Ishikawa (cell line): ENCODE data around the gene RBFOX1.

Experiments
- CEBPB ChIP-seq: IDR thresholded peaks from 2 replicates; pipeline ENCODE4 v1.6.1; 2012
- CREB1 ChIP-seq: IDR thresholded peaks from 2 replicates; pipeline ENCODE4 v1.6.1; 2012; ENCODE audit warnings: low read depth
- EGR1 ChIP-seq: IDR thresholded peaks from 2 replicates; pipeline ENCODE4 v1.6.1; 2012
- EP300 ChIP-seq: IDR thresholded peaks from 2 replicates; pipeline ENCODE4 v1.6.1; 2012; ENCODE audit warnings: borderline replicate concordance
- FOXM1 ChIP-seq: IDR thresholded peaks from 2 replicates; pipeline ENCODE4 v1.6.1; 2012; ENCODE audit warnings: low read depth, borderline replicate concordance
- NFIC ChIP-seq: IDR thresholded peaks from 2 replicates; pipeline ENCODE4 v1.6.1; 2012
- RAD21 ChIP-seq: IDR thresholded peaks from 2 replicates; pipeline ENCODE4 v1.6.1; 2012; ENCODE audit warnings: low read depth
- TAF1 ChIP-seq: IDR thresholded peaks from 2 replicates; pipeline ENCODE4 v1.6.1; 2012; ENCODE audit warnings: low read depth, mild to moderate bottlenecking
- TCF12 ChIP-seq: IDR thresholded peaks from 2 replicates; pipeline ENCODE4 v1.6.1; 2012; ENCODE audit warnings: low read depth
- TEAD4 ChIP-seq: IDR thresholded peaks from 2 replicates; pipeline ENCODE4 v1.6.1; 2012
- YY1 ChIP-seq: IDR thresholded peaks from 2 replicates; pipeline ENCODE4 v1.6.1; 2012; ENCODE audit warnings: low read depth
- ZBTB7A ChIP-seq: IDR thresholded peaks from 2 replicates; pipeline ENCODE4 v1.6.1; 2012; ENCODE audit warnings: low read depth
- TF ChIP-seq, protein P1 (sequence below): IDR thresholded peaks from 2 replicates; pipeline ENCODE4 v1.6.1; 2012
- TF ChIP-seq, protein P2 (sequence below): IDR thresholded peaks from 2 replicates; pipeline ENCODE4 v1.6.1; 2012
- TF ChIP-seq, protein P3 (sequence below): IDR thresholded peaks from 2 replicates; pipeline ENCODE4 v1.6.1; 2012; ENCODE audit warnings: low read depth, mild to moderate bottlenecking

The RBFOX1 gene

DNA sequence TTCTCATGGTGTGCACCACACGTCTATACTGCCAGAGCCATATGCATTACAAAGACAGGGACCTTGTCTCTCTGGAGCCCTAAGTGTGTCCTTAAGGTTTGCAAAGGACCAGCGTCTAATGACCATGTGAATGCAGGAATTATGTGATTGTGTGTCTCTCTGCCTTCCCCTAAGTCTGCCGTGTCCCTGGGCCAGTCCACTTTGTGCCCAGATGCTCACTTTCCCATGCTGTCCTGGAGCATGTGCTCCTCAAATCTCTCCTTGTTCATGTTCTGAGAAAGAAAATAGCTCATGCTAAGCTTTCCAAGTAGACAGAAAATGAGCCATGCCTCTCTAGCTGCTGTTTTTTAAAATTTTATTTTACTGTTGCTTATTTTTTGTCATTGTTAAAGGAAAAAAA, 125.5 kb downstream of the RBFOX1 start:
- TF ChIP-seq, protein P1, sequence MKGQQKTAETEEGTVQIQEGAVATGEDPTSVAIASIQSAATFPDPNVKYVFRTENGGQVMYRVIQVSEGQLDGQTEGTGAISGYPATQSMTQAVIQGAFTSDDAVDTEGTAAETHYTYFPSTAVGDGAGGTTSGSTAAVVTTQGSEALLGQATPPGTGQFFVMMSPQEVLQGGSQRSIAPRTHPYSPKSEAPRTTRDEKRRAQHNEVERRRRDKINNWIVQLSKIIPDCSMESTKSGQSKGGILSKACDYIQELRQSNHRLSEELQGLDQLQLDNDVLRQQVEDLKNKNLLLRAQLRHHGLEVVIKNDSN: no peak
- TF ChIP-seq TEAD4 (no peak), EP300 (no peak), NFIC (no peak), RAD21 (no peak), CEBPB (no peak), EGR1 (no peak), ZBTB7A (no peak), FOXM1 (no peak)
- TF ChIP-seq, protein P2, sequence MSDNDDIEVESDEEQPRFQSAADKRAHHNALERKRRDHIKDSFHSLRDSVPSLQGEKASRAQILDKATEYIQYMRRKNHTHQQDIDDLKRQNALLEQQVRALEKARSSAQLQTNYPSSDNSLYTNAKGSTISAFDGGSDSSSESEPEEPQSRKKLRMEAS: no peak

DNA sequence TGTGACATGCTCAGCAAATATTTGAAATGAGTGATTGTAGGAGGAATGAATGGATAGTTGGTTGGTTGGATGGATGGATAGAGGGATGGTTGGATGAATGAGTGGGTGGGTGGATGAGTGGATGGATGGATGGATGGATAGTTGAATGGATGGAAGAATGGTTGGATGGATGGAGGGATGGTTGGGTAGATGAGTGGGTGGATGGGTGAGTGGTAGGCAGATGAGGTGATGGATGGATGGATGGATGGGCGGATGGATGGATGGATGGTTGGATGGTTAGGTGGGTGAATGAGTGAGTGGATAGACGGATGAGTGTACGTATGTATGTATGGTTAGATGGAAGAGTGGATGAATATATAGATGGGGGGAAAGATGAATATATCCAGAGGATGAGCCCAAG, 137.7 kb downstream of the RBFOX1 start:
- TF ChIP-seq EP300 (no peak), YY1 (no peak), TCF12 (no peak), ZBTB7A (no peak)
- TF ChIP-seq, protein P2: no peak

DNA sequence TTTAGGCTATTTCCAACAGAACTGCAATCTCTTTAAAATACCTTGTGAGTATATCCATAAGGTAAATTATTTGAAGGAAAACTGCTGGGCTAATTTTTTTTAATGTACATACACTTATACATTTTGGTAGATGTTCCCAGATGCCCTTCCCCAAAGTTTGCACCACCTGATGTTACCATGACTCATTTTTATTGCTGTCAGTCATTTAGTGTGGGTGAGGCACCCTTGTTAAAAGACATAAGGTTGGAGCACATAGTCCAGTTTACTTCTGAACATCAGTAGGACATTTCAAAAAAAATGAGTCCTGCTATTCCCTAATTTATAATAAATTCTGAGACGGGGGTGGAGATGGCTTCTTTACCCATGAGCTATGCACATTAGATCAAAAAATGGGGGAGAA, 138.6 kb downstream of the RBFOX1 start:
- TF ChIP-seq CREB1 (no peak), TEAD4 (no peak), FOXM1 (no peak), TAF1 (no peak), CEBPB (no peak), RAD21 (no peak), EP300 (no peak), NFIC (no peak), TCF12 (no peak), EGR1 (no peak), ZBTB7A (no peak)
- TF ChIP-seq, protein P1: no peak
- TF ChIP-seq, protein P2: no peak

DNA sequence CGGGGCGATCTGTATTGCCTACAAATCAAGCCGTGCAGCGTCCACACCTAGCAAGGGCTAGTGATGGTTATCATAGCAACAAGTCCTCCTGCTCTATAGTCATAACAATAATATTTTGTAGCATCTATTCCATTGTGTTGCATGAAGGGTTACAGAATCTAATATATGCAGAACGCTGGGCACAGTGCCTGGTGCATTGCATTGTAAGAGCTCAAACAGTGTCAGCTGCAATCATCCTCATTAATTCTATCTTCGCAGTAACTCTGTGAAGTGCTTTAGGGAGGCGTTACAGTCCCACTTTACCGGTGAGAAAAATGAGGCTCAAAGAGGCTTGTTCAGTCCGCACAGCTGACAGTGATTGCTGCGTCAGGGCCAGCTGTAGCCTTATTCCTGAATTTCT, 149.4 kb downstream of the RBFOX1 start:
- TF ChIP-seq TEAD4 (no peak), NFIC (no peak)

DNA sequence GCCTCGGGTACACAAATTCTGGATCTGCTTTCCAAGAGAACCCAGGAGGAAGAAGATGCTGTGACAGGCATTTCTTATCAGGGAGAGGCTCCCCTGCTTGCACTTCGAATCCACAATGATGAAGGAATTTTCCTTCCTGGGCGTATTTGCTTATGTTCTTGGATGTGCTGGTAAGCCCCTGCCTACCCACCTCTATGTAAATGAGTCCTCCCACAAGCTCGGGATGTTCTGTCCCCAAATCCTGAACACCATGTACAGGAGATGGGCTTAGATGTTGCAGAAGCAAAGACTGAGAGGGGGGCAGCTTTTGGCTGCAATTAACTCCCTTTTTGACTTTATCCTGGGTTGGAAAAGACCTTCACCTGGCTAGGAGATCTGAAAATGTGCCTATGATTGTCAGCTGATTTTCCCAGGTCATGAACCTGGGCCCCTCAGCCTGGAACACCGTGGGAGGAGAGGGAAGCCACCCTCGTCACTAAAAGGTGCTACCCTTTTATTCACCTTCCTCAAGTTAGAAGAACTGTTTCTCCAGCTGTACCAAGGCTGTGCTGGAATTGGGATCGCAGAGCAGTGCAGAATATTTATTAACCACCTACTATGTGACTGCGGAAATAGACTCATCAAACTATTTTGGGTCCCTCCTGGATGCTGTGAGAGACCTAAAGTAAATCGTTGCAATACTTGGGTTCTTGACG, 150.1 kb downstream of the RBFOX1 start:
- TF ChIP-seq, protein P1: no peak
- TF ChIP-seq EGR1: no peak
- no peak for TF ChIP-seq CREB1
- TF ChIP-seq YY1: no peak
- TF ChIP-seq, protein P2: no peak
- no peak for TF ChIP-seq EP300
- no peak for TF ChIP-seq NFIC
- no peak for TF ChIP-seq TAF1

DNA sequence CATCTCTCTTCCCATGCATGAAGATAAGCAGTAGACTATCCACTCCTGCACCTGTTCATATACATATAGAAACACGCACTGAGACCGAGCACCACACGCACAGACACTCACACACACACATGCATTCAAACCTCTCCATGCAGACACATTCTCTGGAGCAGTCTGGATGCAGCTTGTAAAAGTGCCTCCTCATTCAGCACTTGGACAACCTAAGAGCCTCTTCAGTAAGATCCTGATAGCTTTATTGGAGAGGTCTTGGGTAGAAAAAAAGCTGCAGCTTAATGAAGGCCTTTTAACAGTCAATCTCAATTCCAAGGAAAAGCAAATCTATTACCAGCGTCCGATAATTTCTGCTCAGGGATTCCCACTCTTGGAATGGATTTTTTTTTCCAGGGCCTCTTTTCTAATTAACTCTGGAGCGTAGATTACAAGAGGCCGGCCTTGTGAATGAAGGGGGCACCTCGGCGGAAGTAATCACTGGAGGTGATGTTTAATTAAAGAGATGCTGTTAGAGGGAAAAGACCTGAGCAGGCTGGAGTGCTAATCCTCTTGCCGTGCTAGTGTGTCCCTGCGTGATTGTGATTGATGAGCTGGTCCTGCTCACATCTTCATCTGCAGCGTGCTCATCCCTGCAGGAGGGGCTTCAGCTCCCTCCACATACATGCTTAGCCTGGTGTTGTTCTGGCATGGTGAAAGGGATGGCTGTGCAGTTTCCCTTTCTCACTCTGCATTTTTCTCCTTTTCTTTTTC, 155.1 kb downstream of the RBFOX1 start:
- TF ChIP-seq EP300 (no peak), EGR1 (no peak), YY1 (no peak), ZBTB7A (no peak), CEBPB (no peak)
- TF ChIP-seq, protein P2: no peak
- TF ChIP-seq, protein P3, sequence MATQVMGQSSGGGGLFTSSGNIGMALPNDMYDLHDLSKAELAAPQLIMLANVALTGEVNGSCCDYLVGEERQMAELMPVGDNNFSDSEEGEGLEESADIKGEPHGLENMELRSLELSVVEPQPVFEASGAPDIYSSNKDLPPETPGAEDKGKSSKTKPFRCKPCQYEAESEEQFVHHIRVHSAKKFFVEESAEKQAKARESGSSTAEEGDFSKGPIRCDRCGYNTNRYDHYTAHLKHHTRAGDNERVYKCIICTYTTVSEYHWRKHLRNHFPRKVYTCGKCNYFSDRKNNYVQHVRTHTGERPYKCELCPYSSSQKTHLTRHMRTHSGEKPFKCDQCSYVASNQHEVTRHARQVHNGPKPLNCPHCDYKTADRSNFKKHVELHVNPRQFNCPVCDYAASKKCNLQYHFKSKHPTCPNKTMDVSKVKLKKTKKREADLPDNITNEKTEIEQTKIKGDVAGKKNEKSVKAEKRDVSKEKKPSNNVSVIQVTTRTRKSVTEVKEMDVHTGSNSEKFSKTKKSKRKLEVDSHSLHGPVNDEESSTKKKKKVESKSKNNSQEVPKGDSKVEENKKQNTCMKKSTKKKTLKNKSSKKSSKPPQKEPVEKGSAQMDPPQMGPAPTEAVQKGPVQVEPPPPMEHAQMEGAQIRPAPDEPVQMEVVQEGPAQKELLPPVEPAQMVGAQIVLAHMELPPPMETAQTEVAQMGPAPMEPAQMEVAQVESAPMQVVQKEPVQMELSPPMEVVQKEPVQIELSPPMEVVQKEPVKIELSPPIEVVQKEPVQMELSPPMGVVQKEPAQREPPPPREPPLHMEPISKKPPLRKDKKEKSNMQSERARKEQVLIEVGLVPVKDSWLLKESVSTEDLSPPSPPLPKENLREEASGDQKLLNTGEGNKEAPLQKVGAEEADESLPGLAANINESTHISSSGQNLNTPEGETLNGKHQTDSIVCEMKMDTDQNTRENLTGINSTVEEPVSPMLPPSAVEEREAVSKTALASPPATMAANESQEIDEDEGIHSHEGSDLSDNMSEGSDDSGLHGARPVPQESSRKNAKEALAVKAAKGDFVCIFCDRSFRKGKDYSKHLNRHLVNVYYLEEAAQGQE: no peak

DNA sequence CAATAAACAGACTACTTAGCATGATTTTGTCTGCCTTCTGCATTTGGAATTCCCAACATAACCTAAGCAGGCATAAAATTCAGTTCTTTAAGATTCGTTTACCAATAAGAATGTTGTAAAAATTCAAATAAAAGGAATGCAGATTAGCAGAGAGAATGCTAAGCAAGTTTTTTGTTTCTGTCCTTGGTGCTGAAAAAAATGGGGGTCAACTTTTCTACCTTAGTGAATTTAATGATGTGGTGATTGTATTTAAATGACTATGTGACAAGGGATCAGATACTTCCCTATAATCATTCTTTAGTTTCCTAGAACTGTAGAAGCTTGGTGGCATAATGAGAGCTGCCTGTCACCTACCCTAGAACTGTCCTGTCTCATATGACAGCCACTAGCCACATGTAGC, 159.5 kb downstream of the RBFOX1 start:
- TF ChIP-seq, protein P3: peak; percentile 70
- TF ChIP-seq TCF12: no peak
